ENCODE data around the gene BMPER. TPM values are rescaled to one million over a fixed set of nuclear protein-coding genes. Genes with fewer than 3 reads are reported as not detected.

Gene BMPER
- total RNA-seq, 1 donor from 2014 or later = 0.59 TPM

DNA sequence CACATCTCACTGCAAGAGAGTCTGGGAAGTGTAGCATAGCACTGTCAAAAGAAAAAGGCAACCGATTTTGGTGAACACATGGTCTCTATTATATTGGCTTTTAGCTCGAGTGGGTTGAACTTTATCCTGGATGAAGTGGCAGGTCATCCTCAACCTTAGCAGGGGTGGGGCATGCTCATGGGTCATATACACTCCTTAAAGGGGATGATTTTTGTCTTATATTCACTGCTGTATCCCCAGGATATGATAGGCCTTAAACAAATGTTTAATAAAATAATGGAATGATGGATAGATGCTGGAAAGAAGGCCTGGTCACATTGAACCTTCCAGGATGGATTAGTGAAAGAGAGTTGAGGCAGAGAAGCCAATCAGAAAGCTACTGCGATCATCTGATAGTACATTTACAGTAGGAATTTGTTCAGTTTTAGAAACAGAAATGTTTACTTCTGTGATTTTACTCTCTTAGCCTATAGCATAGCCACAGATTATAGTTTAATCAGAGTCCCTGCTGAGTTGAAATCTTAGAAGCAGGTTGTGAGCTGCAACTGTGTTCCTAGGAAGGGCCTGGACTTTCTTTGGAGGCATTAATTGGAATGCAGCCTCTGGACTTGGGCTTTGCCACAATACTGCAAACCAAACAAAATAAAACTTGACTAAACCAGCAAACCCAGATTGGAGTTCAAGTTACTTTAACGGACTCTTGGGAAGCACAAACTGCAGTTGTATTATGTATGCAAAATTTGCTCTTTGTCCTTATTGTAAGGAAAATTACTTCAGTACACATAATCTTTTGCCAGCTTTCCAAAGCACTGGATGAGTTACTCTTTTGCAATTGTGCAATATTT lies 138.3 kb downstream of the BMPER start:
- DNase-seq (no peak), ATAC-seq (no peak)
- intact Hi-C loops (cut with micrococcal nuclease) = no loop called here

DNA sequence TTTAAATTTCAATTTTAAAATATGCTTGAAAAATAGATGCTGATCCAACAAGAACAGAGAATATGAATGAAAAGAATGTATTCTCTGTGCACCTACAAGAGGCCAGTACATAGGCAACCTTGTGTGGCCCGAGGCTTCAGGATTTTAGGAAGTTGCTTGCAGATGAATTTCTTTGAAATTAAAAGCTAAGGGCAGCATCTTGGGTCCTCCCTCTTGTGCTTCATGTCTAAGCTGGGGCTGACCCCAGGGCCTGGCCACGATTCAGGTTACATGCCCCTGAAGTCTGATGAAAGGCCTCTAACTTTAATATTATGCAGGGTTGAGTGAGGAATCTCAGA lies 138.9 kb downstream of the BMPER start:
- DNase-seq (no peak), ATAC-seq (no peak)
- intact Hi-C loops (cut with micrococcal nuclease) = no loop called here

DNA sequence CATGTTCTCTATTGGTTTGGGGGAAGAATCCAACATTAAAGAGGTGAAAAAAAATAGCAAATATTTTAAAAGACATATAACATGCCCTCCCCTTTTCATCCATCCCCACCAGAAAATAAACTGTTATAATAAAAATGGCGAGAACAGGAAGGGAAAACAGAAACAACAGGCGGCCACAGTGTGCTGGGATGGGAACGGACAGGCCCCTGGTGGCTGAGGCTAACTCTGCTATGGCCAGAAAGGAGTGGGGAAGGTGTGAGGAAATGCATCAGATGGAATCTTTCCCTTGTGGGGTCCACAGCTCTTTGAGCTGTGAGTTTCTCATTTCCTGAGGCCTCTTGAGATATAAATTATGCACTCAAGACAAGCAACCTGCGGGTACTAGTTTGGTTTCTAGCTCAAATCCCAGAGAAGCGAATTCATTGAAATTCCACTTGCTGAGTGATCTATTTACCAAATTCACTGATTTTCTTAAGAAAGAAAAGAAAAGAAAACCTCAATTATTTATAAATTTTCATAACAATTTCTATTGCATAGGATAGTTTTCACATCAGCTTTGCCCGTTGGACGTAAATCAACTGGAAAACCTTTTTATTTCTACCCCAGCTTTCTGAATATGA lies 139.5 kb downstream of the BMPER start:
- intact Hi-C loops (cut with micrococcal nuclease) = no loop called here
- DNase-seq (no peak), ATAC-seq (no peak)

DNA sequence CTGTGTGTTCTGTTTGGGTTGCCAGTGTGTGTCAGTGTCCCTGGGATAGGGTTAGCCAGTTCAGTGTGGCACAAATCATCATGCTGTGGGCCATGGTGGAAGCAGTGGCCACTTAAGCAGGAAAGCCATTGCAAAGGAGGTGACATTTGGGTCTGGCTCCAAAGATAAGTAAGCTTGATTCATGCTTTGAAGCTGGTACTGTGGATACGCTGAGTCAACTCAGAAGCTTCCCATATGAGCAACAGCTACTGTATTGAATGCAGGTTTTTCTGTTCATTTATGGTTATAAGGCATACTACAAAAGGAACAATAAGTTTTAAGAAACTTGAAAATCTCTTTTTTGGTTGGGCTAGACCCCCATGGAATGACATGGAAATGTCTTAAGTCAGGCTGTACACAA lies 143.1 kb downstream of the BMPER start:
- intact Hi-C loops (cut with micrococcal nuclease) = no loop called here
- no peak for DNase-seq

DNA sequence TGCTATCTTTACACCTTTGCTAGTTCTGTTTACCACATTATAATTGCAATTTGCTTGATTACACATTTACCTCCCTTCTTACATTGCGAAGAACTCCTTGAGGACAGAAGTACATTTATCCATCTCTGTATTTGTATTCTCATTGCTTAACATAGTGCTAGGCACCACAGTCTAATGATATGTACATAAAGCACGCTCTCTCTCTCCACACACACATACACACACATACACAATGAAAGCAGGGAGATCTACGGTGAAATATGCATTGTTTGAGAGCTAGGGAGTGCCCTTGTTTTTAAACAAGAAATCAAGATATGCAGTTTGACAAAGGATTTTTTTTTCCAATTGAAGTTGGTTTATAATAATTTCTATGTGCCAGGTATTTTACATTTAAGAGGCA lies 148.7 kb downstream of the BMPER start:
- ATAC-seq (no peak), DNase-seq (no peak)
- intact Hi-C loops (cut with micrococcal nuclease) = no loop called here

More for the DNA sequence above, 143.1 kb downstream of the BMPER start:
- ATAC-seq = no peak

DNA sequence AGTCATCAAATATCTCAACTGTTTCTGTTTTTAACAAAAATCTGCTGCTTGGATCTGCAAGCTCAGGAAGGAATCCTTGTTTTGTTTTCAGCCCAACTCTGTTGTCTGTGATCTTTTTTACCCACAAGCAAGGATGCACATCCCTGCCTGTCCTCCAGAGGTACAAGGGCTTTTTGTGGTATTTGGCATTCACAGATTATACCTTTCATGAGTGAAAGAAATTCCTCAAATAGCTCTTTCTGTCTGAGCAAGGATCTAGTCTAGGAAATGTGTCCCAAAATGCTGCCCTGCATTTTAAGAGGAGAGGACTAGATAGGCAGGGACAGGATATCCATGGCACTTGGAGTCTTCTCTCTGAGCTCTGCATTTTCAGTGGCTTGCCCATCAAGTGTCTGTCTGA lies 151.8 kb downstream of the BMPER start:
- ATAC-seq = no peak
- intact Hi-C loops (cut with micrococcal nuclease) = no loop called here
- no peak for DNase-seq

DNA sequence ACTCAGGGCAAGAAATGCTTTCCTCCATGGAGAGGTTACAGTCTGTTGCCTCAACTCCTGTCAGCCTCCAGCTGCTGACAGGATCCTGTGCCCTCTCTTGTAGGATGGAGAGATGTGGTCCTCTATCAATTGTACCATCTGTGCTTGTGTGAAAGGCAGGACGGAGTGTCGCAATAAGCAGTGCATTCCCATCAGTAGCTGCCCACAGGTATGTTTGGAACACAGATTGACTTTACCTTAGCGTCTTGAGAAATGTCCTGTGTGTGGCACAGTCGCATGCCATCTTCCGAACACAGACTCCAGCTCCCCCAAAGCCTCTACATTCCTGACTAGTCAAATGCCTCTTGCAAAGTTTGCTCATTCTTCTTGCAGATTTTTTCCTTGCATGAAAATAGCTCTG lies 152.6 kb downstream of the BMPER start:
- no peak for ATAC-seq
- intact Hi-C loops (cut with micrococcal nuclease) = no loop called here
- no peak for DNase-seq

DNA sequence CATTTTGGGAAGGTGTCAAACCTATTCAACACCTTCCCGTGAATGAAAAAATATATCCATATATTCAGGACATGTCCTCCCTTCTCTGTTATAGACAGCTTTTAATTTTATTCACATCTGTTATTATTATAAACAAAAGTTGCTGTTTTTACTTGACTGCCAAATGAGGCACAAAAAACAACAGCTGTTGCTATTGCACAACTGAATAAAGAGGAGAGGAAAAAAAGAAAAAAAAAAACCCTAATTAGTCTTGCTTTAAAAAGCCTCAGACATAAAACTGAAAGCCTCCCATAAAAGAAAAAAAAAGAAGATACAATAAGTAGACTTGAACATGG lies 153.4 kb downstream of the BMPER start:
- intact Hi-C loops (cut with micrococcal nuclease) = no loop called here
- no peak for DNase-seq
- peak; percentile 33 for ATAC-seq

DNA sequence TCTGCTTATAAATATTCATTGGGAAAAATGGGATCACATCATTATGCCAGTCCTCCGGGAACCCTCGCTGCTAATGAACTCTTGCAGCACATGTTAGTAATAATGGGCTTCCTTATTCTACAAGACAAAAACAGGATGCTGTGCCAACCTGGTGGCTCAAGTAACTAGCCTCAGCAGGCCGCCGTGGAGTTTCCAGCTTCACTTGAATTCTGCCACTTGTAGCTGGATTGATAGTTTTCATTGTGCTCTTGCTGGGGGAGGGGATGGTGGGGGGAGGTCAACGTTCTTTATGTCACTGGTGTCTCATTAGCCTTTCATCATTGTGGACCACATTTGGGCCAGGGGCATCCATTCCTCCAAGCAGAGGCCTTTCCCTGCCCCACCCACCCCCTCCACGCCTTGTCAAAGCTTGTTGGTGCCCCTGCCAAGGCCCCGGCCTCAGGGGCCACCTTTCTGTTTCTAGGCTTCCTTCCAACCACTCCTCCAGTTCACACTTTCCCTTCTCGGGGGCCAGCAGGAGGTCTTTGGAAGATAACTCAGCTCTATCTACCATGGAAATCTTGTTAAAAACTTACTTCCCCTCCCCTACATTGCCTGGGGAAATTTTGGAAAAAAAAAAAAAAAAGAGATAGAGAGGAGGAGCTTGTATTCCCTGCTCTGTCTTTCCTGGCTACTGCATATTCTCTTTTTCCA lies 153.9 kb downstream of the BMPER start:
- peak; percentile 56 for ATAC-seq
- intact Hi-C loops (cut with micrococcal nuclease) = no loop called here
- DNase-seq = peak; percentile 32

DNA sequence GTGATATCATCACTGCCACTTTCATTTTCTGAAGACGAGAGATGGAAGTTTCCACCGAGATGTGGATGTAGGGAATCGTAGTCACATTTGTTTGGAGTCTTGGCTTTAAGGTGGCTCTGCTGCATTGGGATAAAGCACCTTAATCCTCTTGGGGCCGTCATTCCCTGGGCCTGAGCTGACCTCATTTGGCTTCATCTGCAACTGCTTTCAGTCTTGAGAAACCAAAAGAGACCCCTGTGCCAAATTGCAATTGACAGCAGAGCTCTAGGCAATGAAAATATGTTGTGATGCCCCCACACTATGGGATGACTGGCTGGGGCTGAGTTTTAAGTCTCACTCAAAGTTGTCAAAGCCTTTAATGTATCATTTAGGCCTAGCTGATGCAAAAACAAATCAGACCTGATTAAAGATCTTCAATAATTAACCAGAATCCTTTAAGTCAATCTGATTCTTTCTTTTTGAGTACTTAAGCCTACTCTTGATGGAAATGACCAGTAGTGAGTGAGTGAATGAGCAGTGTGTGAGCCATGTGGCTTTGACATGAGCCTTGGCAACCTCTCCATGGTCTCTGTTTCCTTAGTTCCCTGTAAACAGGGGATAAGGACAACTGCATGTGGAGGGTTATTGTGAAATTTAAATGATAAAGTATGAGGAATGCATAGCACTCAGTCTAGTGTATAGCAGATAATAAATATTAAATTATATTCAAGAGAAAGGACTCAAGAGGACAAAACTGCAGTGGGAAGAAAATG lies 155.0 kb downstream of the BMPER start:
- intact Hi-C loops (cut with micrococcal nuclease) = no loop called here
- ATAC-seq (peak; percentile 74), DNase-seq (no peak)

DNA sequence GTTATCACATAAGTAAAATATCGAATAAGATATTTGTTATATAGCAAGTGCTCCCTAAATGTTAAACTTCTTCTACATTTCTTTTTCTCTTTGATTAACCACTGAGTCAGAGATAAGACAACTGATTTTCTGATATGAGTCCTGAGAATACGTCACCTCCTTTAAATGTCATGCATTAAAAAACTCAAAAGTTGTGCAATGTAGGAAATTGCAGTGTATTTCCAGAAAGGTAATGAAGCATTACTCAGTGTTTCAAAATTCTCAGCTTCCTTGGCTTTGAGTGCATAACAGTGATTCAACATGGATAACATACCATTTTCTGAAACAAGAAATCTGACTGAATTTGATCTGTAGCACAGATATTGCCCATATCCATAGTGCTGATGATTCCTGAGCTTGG lies 155.8 kb downstream of the BMPER start:
- ATAC-seq (no peak), DNase-seq (no peak)
- intact Hi-C loops (cut with micrococcal nuclease) = no loop called here

DNA sequence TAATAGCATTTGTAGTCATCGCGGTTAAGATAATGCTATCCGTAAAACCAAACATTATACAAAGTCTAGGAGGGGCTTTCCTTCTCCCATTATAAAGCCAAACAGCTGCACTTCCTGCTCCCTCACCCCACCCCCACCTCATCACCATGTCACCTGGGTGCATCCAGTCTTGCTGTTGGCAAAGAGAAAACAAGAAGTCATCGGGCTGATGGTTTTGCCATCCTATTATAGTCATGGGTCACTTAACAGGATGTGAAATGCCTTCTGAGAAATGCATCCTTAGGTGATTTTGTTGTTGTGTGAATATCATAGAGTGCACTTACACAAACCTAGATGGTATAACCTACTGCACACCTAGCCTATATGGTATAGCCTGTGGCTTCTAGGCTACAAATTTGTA lies 157.0 kb downstream of the BMPER start:
- DNase-seq (no peak), ATAC-seq (no peak)
- intact Hi-C loops (cut with micrococcal nuclease) = no loop called here

DNA sequence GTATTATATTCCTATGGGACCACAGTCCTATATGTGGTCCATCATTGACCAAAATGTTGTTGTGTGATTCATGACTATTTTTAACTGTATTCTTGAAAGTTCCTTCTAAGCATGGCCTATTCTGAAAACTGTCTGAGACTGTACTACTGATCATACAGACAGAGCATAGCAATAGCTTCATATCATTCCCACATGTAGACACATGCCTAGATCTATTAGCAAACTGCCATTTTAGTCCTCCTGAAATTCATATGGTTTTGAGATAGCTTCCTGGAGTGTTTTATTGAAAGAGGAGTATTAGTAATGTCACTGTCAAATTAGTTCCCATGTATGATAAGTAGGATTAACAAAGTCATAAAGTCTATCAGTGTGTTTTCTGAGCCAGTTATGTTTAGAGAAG lies 157.5 kb downstream of the BMPER start:
- ATAC-seq (no peak), DNase-seq (no peak)
- intact Hi-C loops (cut with micrococcal nuclease) = no loop called here

DNA sequence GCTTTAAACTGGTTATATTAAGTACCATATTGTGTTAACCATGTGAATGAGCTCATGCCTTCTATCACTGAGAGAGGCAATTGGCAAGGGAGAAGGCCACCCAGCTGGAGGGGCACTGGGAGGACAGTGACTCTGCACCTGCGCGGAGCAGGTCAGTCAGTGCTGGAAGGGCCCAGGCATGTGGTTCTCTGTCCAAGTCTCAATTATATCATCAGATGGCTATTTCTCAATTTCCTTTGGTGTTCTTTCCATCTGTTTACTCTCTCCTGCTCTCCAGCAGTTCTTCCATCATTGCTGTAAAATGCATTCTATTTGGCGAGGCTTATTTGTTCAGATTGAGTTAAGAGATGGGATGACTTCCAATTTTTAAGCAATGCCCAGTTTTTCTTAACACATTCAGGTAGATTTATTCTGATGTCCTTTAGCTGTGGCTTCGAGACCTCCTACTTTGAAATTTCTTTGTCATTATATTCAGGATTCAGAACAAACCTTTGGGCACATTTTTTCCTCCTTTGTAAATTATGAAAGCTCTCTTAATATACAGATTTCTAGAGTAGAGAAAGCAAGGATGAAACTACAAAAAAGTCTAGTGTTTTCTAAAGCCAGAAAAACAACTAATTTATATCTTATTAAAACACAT lies 159.3 kb downstream of the BMPER start:
- DNase-seq (no peak), ATAC-seq (peak; percentile 61)
- intact Hi-C loops (cut with micrococcal nuclease) = no loop called here

DNA sequence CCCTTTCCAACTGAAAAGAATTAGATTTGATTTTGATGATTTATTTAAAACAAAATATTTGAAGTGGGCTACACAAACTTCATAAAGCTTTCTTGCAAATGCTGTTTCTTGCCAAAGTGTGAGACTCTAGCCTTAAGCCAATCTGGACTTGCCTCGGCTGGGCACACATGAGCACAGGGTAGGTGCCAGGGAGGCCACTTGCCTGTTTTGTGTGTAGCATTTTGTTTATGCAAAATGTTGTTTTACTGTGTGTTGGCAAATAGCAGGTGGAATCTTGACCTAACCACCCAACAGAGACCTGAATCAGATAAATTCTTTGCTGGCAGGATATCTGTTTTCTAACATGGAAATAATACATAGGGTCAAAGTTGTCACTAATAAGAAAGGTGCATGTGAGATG lies 161.1 kb downstream of the BMPER start:
- intact Hi-C loops (cut with micrococcal nuclease) = no loop called here
- no peak for ATAC-seq
- no peak for DNase-seq

DNA sequence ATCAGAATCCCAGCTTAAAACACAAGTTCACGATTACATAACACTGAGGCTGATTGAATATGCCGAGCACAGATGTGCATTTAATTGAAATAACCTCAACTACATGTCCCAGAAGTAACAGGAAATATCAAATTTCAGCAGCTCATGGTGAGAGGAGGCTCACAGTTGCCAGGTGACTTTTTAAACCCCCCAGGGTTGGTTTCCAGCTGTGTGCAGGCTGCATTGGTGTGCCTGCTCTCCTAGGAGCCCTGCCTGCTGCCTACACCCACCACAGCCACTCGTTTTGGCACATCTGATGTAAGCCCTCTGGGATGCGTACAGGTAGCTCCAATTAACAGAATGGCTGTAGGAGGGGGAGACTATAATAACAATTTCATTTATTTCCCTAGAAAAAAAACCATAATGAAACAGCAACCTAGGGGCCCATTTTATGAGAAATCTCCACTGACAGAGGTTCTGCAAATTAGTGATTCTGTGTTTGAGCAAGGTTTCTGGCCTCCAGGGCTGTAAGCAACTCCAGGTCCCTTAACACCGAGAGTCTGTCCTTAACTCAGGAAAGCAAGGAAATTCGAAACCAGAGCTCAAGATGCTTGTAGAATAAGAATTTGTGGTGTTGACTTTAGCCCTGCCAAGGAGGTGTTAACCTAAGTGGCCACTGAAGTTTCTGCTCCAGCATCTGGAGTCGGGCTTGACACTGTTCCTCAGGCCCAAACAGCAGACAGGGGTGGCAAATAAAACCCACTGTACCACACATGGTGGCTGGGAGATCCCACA lies 161.9 kb downstream of the BMPER start:
- DNase-seq (no peak), ATAC-seq (peak; percentile 30)
- intact Hi-C loops (cut with micrococcal nuclease) = no loop called here

DNA sequence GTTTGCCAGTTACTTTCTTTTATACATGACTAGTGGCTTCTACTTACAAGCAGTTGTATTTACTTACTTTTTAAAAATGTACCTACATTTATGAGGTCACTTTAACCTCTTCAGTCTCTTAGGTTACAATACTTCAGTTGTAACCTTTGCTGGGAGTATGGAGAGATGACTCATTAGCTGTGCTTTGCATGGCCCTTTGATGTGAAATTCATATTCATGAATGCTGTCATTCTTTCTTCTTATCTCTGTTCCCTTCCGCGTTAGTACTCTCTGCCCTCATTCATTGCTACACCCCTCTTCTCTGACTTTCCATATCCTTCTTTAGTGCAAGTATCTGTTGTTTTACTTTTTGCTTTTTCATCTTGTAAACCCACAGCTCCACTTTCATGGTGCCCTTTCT lies 164.3 kb downstream of the BMPER start:
- ATAC-seq (no peak), DNase-seq (no peak)
- intact Hi-C loops (cut with micrococcal nuclease) = no loop called here

DNA sequence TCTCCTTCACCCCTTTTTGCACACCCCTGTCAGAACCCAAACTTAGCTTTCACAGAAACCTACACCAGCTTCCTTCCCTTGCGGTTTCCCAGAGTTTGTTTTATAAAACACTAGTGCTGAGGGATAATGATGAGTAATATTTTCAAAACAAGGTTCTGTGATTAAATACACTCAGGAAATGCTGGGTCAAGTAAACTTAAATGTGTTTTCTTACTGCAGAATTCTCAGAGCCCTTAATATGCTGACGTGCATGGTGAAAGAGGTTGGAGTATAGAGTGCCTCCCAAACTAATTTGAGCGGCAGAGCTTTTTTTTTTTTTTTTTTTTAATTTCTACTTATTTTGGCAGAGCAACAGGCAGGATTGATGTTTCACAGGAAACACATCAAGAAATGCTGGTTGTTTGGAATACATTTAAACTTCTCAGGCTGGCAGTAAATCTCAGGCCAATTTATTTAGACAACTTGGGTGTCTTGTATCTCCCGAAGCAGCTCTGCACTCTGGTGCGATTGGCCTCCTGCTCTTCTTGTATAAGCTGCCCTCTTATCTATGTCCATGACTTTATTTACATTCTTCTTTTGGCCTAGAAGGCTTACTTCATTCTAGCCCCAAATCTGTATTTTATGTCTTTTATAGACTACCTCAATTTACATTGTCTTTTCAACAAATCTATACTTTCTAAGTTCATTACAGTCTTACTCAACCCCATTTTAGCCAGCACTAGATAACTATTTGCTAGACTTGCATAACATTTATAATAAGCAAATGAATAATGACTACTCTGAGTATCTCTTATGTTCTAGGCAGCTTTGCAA lies 165.4 kb downstream of the BMPER start:
- ATAC-seq = no peak
- intact Hi-C loops (cut with micrococcal nuclease) = no loop called here
- DNase-seq = no peak

Data from left ventricle myocardium superior (tissue), 1 donor.